Ishikawa (cell line): ENCODE data around the gene ATP2A3.

ENCODE experiments used
- CEBPB ChIP-seq: IDR thresholded peaks from 2 replicates; pipeline ENCODE4 v1.6.1; 2012
- CREB1 ChIP-seq: IDR thresholded peaks from 2 replicates; pipeline ENCODE4 v1.6.1; 2012; ENCODE audit warnings: low read depth
- EGR1 ChIP-seq: IDR thresholded peaks from 2 replicates; pipeline ENCODE4 v1.6.1; 2012
- EP300 ChIP-seq: IDR thresholded peaks from 2 replicates; pipeline ENCODE4 v1.6.1; 2012; ENCODE audit warnings: borderline replicate concordance
- FOXM1 ChIP-seq: IDR thresholded peaks from 2 replicates; pipeline ENCODE4 v1.6.1; 2012; ENCODE audit warnings: low read depth, borderline replicate concordance
- RAD21 ChIP-seq: IDR thresholded peaks from 2 replicates; pipeline ENCODE4 v1.6.1; 2012; ENCODE audit warnings: low read depth
- REST ChIP-seq: IDR thresholded peaks from 2 replicates; pipeline ENCODE4 v1.6.1; 2012; ENCODE audit warnings: low read depth, mild to moderate bottlenecking
- TAF1 ChIP-seq: IDR thresholded peaks from 2 replicates; pipeline ENCODE4 v1.6.1; 2012; ENCODE audit warnings: low read depth, mild to moderate bottlenecking
- TCF12 ChIP-seq: IDR thresholded peaks from 2 replicates; pipeline ENCODE4 v1.6.1; 2012; ENCODE audit warnings: low read depth
- TEAD4 ChIP-seq: IDR thresholded peaks from 2 replicates; pipeline ENCODE4 v1.6.1; 2012
- USF1 ChIP-seq: IDR thresholded peaks from 2 replicates; pipeline ENCODE4 v1.6.1; 2012
- YY1 ChIP-seq: IDR thresholded peaks from 2 replicates; pipeline ENCODE4 v1.6.1; 2012; ENCODE audit warnings: low read depth
- ZBTB7A ChIP-seq: IDR thresholded peaks from 2 replicates; pipeline ENCODE4 v1.6.1; 2012; ENCODE audit warnings: low read depth
- TF ChIP-seq, protein P1 (sequence below): IDR thresholded peaks from 2 replicates; pipeline ENCODE4 v1.6.1; 2012

ATP2A3 gene

DNA sequence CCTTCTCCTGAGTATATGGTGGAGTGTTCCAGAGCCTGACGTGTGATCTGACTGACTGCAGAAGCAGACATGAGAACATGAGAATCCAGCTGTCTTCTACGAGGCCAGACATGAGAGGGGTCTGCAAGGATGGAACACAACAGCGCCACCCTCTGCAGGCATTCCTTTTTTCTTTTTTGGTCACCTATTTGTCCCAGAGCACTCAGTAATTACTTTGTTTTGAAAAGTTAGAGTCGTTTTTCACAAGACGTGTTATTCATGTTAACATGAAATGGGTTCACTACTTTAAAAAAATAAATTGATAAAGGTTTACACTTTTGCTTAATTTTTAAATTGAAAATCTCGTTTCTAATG is 43.8 kb upstream of the ATP2A3 start:
- no peak for TF ChIP-seq FOXM1
- peak; percentile 39 for TF ChIP-seq RAD21
- no peak for TF ChIP-seq TAF1
- no peak for TF ChIP-seq USF1

DNA sequence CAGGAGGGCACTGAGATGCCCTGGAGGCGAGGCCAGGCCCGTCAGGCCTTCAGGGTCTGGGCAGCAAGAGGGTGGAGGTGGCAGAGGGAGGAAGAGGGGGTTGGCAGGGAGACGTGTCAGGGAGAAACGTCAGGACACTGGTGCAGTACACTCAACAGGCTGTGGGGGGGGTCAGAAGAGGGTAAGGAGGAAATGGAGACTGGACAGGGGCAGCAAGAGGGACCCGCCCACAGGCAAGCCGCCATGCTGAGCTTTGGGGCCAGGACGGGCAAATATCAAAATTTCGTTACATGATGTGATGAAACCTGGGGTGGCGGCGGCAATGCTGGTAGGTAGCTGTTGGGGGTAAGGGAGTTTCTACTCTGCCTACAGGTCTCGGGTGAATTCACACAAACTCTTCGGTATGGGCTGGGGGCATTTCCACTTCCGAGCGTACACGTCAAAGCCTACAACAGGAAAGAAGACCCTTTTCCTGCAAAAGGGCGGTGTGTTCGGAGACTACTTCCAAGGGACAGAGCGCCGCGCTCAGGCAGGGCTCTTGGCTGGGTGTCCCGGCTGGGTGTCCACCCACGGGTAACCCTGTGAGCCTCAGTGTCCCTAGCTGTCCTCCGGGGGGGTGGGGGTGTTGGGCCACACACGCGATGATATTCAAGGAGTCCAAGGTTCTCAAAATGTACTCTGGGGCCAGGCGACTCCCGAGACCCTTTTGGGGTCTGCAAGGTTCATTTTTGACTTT is 43.3 kb upstream of the ATP2A3 start:
- TF ChIP-seq, protein P1, sequence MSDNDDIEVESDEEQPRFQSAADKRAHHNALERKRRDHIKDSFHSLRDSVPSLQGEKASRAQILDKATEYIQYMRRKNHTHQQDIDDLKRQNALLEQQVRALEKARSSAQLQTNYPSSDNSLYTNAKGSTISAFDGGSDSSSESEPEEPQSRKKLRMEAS = no peak
- TF ChIP-seq USF1 = no peak
- TF ChIP-seq TCF12 = no peak
- TF ChIP-seq REST = no peak

- TF ChIP-seq, protein P1 = no peak
- TF ChIP-seq ZBTB7A (no peak), FOXM1 (no peak), TCF12 (no peak), TEAD4 (no peak), USF1 (no peak), EP300 (no peak)
Measured at GRCh38 chr17:4006745-4007211, 42.5 kb upstream of the ATP2A3 start.

- TF ChIP-seq ZBTB7A = no peak
- TF ChIP-seq TCF12 = no peak
- TF ChIP-seq TAF1 = no peak
- no peak for TF ChIP-seq CEBPB
- TF ChIP-seq CREB1 = no peak
- TF ChIP-seq EGR1 = no peak
- no peak for TF ChIP-seq YY1
- no peak for TF ChIP-seq RAD21
- no peak for TF ChIP-seq TEAD4
- TF ChIP-seq, protein P1 = no peak
- no peak for TF ChIP-seq EP300
- no peak for TF ChIP-seq USF1
Measured at GRCh38 chr17:4006165-4006589, 41.9 kb upstream of the ATP2A3 start.

GRCh38 chr17:4005296-4006164 is 41.3 kb upstream of the ATP2A3 start:
- TF ChIP-seq FOXM1 = no peak
- TF ChIP-seq CREB1 = no peak
- no peak for TF ChIP-seq CEBPB
- no peak for TF ChIP-seq TAF1
- no peak for TF ChIP-seq TCF12

- TF ChIP-seq USF1 (no peak), RAD21 (peak; percentile 57; the same call in 1 of the 2 replicates), CREB1 (no peak)
Measured at GRCh38 chr17:4004517-4005295, 40.5 kb upstream of the ATP2A3 start.
